ENCODE data around the gene PEX14. TPM values are rescaled to one million over a fixed set of nuclear protein-coding genes. Genes with fewer than 3 reads are reported as not detected.

Gene PEX14
- total RNA-seq, 1 donor, result 17.3 TPM

DNA sequence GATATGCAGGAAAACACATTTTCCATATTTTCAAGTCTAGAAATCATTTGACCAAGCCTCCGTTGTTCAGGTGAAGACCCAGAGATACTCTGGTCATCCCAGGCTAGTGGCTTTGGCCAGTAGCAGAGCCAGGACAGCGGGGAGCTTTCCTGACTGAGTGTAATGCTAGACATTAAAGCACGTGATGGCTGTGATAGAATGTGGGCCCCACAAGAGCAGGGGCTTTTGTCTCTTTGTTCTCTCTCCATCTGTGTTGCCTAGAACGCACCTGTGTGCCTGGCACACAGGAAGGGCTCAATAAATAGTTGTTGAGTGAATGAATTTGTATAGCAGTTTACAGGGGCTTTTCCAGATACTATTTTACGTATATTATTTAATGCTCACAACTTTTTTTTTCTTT is 34.0 kb upstream of the PEX14 start:
- DNase-seq (ENCODE audit: low read depth), result no peak
- TF ChIP-seq CTCF (IDR thresholded peaks at IDR 0.05; ENCODE audit: insufficient read depth, low read depth, low read length), result no peak

DNA sequence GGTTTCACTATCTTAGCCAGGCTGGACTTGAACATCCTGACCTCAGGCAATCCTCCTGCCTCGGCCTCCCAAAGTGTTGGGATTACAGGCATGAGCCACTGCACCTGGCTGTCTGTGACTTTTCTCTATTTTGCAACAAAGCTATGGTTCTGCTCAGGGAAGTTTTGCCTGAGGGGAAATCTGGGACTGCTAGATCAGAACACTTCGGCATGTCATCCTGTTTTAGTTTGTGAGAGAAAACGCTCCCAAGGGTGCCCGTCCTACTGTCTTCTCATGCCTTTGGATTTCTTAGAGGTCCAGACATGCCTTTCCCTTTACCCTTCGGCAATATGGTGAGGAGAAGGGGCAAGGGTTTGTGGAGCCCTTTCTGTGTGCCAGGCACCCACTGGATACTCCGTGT is 30.5 kb upstream of the PEX14 start:
- H3K4me3 ChIP-seq (ENCODE audit: low read depth, low read length), result no peak overlapping the region
- no peak for DNase-seq (ENCODE audit: low read depth)
- TF ChIP-seq CTCF (IDR thresholded peaks at IDR 0.05; ENCODE audit: insufficient read depth, low read depth, low read length), result no peak

More for the DNA sequence above, 34.0 kb upstream of the PEX14 start:
- no peak overlapping the region for H3K4me3 ChIP-seq (ENCODE audit: low read depth, low read length)

GRCh38 chr1:10444795-10445397 is 29.9 kb upstream of the PEX14 start:
- TF ChIP-seq CTCF (IDR thresholded peaks at IDR 0.05; ENCODE audit: insufficient read depth, low read depth, low read length), result no peak
- no peak overlapping the region for H3K4me3 ChIP-seq (ENCODE audit: low read depth, low read length)
- no peak for DNase-seq (ENCODE audit: low read depth)

- no peak for DNase-seq (ENCODE audit: low read depth)
- TF ChIP-seq CTCF (IDR thresholded peaks at IDR 0.05; ENCODE audit: insufficient read depth, low read depth, low read length), result no peak
These were observed 27.8 kb upstream of the PEX14 start for GRCh38 chr1:10446790-10447422.

GRCh38 chr1:10449751-10450150 is 25.0 kb upstream of the PEX14 start, which contains the start of gene CORT:
Gene CORT (plus strand): TSS chr1:10450031. CDS start chr1:10450224, 193 bp downstream.
- no peak for DNase-seq (ENCODE audit: low read depth)
- no peak for TF ChIP-seq CTCF (IDR thresholded peaks at IDR 0.05; ENCODE audit: insufficient read depth, low read depth, low read length)
- H3K4me3 ChIP-seq (ENCODE audit: low read depth, low read length), result no peak within 1 kb of the TSS

More at GRCh38 chr1:10446790-10447422, 27.8 kb upstream of the PEX14 start:
- no peak overlapping the region for H3K4me3 ChIP-seq (ENCODE audit: low read depth, low read length)

DNA sequence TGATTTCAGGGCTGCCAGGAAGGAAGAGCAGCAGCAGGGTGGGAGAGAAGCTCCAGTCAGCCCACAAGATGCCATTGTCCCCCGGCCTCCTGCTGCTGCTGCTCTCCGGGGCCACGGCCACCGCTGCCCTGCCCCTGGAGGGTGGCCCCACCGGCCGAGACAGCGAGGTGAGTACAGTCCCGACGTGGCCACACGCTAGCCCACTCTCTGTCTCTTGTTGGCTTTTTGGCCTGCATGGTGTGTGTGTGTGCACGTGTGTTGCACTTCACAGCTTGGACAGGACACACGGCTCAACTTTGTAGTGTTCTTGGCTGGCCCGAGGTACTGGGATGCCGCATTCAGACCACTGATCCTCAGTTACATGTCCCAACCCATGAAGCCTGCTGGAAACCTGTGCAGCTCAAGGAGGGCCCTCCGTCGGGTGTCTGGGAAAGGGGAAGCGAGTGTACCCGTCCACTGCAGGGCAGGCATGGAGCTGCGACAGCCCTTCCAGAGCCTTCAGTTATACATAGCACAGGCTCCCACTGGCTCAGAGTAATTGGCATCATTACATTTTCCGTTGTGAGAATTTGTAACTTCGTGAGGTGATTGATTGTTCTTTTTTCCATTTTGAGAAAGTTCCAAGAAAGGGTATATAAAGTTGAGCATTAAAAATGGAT is 24.5 kb upstream of the PEX14 start:
- H3K4me3 ChIP-seq (ENCODE audit: low read depth, low read length), result no peak overlapping the region
- no peak for TF ChIP-seq CTCF (IDR thresholded peaks at IDR 0.05; ENCODE audit: insufficient read depth, low read depth, low read length)
- no peak for DNase-seq (ENCODE audit: low read depth)

All from fibroblast of villous mesenchyme (primary cell).